ENCODE results near the gene BCAS4.
"Not testable (repeated sequence)": the region's sequence is repeated elsewhere in the genome, so short reads cannot be mapped to it uniquely, and the experiment has no call there.

BCAS4 gene

GRCh38 chr20:50794846-50795634 lies at the start of gene BCAS4:
TSS of gene BCAS4 (plus strand) at chr20:50795061. CDS start at chr20:50795084, 23 bp downstream.
- DNase-seq = peak; percentile 80

GRCh38 chr20:50745634-50746137 lies 49.2 kb upstream of the BCAS4 start:
- DNase-seq = no peak

GRCh38 chr20:50746138-50746940 lies 48.5 kb upstream of the BCAS4 start:
- DNase-seq = no peak

- no peak for DNase-seq
Observed at GRCh38 chr20:50747275-50747674, 47.6 kb upstream of the BCAS4 start.

GRCh38 chr20:50750145-50750671 lies 44.7 kb upstream of the BCAS4 start:
- DNase-seq = no peak

- no peak for DNase-seq
Observed at GRCh38 chr20:50753152-50753551, 41.7 kb upstream of the BCAS4 start.

- no peak for DNase-seq
Observed at GRCh38 chr20:50754420-50754819, 40.4 kb upstream of the BCAS4 start.

GRCh38 chr20:50756447-50756846 lies 38.4 kb upstream of the BCAS4 start:
- no peak for DNase-seq

- no peak for DNase-seq
Observed at GRCh38 chr20:50758469-50758868, 36.4 kb upstream of the BCAS4 start.

GRCh38 chr20:50758992-50759391 lies 35.9 kb upstream of the BCAS4 start:
- no peak for DNase-seq

GRCh38 chr20:50759678-50760077 lies 35.2 kb upstream of the BCAS4 start:
- DNase-seq = no peak

- DNase-seq = no peak
Observed at GRCh38 chr20:50762045-50762422, 32.8 kb upstream of the BCAS4 start.

GRCh38 chr20:50762435-50763220 lies 32.2 kb upstream of the BCAS4 start:
- DNase-seq = no peak

- DNase-seq = not testable (repeated sequence)
Observed at GRCh38 chr20:50763550-50764458, 31.1 kb upstream of the BCAS4 start.

- not testable (repeated sequence) for DNase-seq
Observed at GRCh38 chr20:50765251-50765650, 29.6 kb upstream of the BCAS4 start.

GRCh38 chr20:50765674-50766073 lies 29.2 kb upstream of the BCAS4 start:
- DNase-seq = no peak

GRCh38 chr20:50766955-50767809 lies 27.7 kb upstream of the BCAS4 start:
- not testable (repeated sequence) for DNase-seq

GRCh38 chr20:50768991-50769390 lies 25.9 kb upstream of the BCAS4 start:
- not testable (repeated sequence) for DNase-seq

- not testable (repeated sequence) for DNase-seq
Observed at GRCh38 chr20:50769551-50770085, 25.2 kb upstream of the BCAS4 start.

- not testable (repeated sequence) for DNase-seq
Observed at GRCh38 chr20:50771419-50772080, 23.3 kb upstream of the BCAS4 start.
